CD4-positive, alpha-beta T cell treated with Interleukin-17A for 1 hour (primary cell): Measurements from ENCODE around the gene DLG2.

Experiments used
- DNase-seq: peaks from one replicate; pipeline ENCODE4 v3.0.0-alpha.2; 2020

DLG2 gene

GRCh38 chr11:83948200-83948599 is 1678.9 kb downstream of the DLG2 start:
- no peak for DNase-seq

GRCh38 chr11:83945976-83946375 is 1681.2 kb downstream of the DLG2 start:
- DNase-seq = no peak

- DNase-seq = no peak
Observed at GRCh38 chr11:83941050-83941449, 1686.1 kb downstream of the DLG2 start.

GRCh38 chr11:83938148-83938547 is 1689.0 kb downstream of the DLG2 start:
- no peak for DNase-seq

GRCh38 chr11:83933008-83933407 is 1694.1 kb downstream of the DLG2 start:
- DNase-seq = no peak

GRCh38 chr11:83927422-83927821 is 1699.7 kb downstream of the DLG2 start:
- no peak for DNase-seq

- no peak for DNase-seq
Observed at GRCh38 chr11:83924795-83925542, 1702.2 kb downstream of the DLG2 start.

GRCh38 chr11:83923961-83924360 is 1703.2 kb downstream of the DLG2 start:
- no peak for DNase-seq

GRCh38 chr11:83922953-83923352 is 1704.2 kb downstream of the DLG2 start:
- DNase-seq = no peak

- DNase-seq = no peak
Observed at GRCh38 chr11:83922318-83922717, 1704.8 kb downstream of the DLG2 start.

GRCh38 chr11:83921447-83922192 is 1705.5 kb downstream of the DLG2 start:
- DNase-seq = no peak

GRCh38 chr11:83918476-83918875 is 1708.7 kb downstream of the DLG2 start:
- no peak for DNase-seq

- no peak for DNase-seq
Observed at GRCh38 chr11:83914995-83915394, 1712.1 kb downstream of the DLG2 start.

GRCh38 chr11:83909579-83910534 is 1717.3 kb downstream of the DLG2 start:
- no peak for DNase-seq

GRCh38 chr11:83908298-83908856 is 1718.8 kb downstream of the DLG2 start:
- DNase-seq = no peak

- no peak for DNase-seq
Observed at GRCh38 chr11:83895516-83895915, 1731.6 kb downstream of the DLG2 start.

- DNase-seq = no peak
Observed at GRCh38 chr11:83881428-83881827, 1745.7 kb downstream of the DLG2 start.

- no peak for DNase-seq
Observed at GRCh38 chr11:83871054-83871453, 1756.1 kb downstream of the DLG2 start.

- no peak for DNase-seq
Observed at GRCh38 chr11:83866655-83867054, 1760.5 kb downstream of the DLG2 start.

GRCh38 chr11:83865636-83866461 is 1761.3 kb downstream of the DLG2 start:
- DNase-seq = no peak

- no peak for DNase-seq
Observed at GRCh38 chr11:83864412-83865057, 1762.6 kb downstream of the DLG2 start.
